ENCODE data around the gene DLEU7. TPM values are rescaled to one million over a fixed set of nuclear protein-coding genes. Genes with fewer than 3 reads are reported as not detected.

DLEU7 gene
- total and polyA plus RNA-seq, 2 donors, result 0.73 to 27.9 TPM

DNA sequence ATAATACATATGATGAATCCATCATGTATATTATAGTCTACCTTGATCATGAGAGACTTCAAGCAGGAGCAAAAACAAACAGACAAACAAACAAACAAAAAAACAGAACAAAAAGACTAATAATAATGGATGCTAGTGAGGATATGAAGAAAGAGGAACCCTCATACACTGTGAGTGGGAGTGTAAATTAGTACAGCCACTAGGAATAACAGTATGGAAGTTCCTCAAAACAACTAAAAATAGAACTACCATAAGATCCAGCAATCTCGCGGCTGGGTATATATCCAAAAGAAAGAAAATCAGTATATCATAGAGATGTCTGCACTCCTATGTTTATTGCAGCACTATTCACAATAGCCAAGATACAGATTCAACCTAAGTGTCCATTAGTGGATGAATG, 7.0 kb upstream of the DLEU7 start:
- peaks cover 18 to 25% of the 10 kb centered on the region in 2 donors for H3K4me1 ChIP-seq (ENCODE audit: control insufficient read depth in 2 of 2, insufficient read depth in 2 of 2, low read length in 2 of 2)
- H3K27me3 ChIP-seq (ENCODE audit: control insufficient read depth in 2 of 2, insufficient read depth in 1 of 2, low read length in 1 of 2), result no peaks in the 10 kb centered on the region
- no peak overlapping the region for H3K27ac ChIP-seq (ENCODE audit: low read depth in 1 of 2, low read length in 1 of 2)
- H3K4me3 ChIP-seq (ENCODE audit: low read length in 2 of 2), result no peak overlapping the region
- H3K9me3 ChIP-seq (ENCODE audit: control insufficient read depth in 2 of 2, insufficient read depth in 1 of 2, low read length in 1 of 2), result peaks cover 0 to 3% of the 10 kb centered on the region in 2 donors
- H3K36me3 ChIP-seq (ENCODE audit: control insufficient read depth in 2 of 2, insufficient read depth in 2 of 2, low read length in 1 of 2), result peaks cover 0 to 2% of the 10 kb centered on the region in 2 donors
- no peak for DNase-seq (ENCODE audit: low read depth in 6 of 9, low spot score in 9 of 9)
- WGBS, result 73% methylated on average over 2 of the region's 2 CpGs

DNA sequence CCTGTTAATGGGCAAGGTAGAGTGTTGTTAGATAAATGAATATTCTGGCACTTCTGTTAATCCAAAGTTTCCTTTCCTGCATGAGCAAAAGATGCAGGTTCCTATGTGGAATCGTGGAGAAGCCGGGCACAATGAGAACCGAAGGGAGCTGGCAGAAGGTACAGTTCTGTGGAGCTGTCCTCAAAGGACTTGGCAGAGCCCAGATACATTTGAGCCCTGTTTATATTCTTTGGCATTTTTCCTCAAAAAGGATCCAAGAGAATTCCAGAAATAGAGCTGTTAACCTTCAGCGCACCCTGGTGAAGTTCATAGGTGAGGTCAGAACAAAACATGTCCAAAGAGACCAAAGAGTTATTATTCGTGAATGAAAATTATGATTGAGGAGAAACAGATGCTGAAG, 4.0 kb upstream of the DLEU7 start:
- no peak for DNase-seq (ENCODE audit: low read depth in 6 of 9, low spot score in 9 of 9)
- Histone ChIP-seq H3K27ac (ENCODE audit: low read depth in 1 of 2, low read length in 1 of 2) (peak overlapping the region in 1 of 2 donors; percentile 91), H3K36me3 (ENCODE audit: control insufficient read depth in 2 of 2, insufficient read depth in 2 of 2, low read length in 1 of 2) (peaks cover 0 to 6% of the 10 kb centered on the region in 2 donors), H3K4me1 (ENCODE audit: control insufficient read depth in 2 of 2, insufficient read depth in 2 of 2, low read length in 2 of 2) (peaks cover 30 to 51% of the 10 kb centered on the region in 2 donors), H3K27me3 (ENCODE audit: control insufficient read depth in 2 of 2, insufficient read depth in 1 of 2, low read length in 1 of 2) (peaks cover 0 to 2% of the 10 kb centered on the region in 2 donors), H3K9me3 (ENCODE audit: control insufficient read depth in 2 of 2, insufficient read depth in 1 of 2, low read length in 1 of 2) (no peaks in the 10 kb centered on the region), H3K4me3 (ENCODE audit: low read length in 2 of 2) (no peak overlapping the region)
- WGBS, result 98% methylated on average over 5 of the region's 5 CpGs

- Histone ChIP-seq H3K27ac (ENCODE audit: low read depth in 1 of 2, low read length in 1 of 2) (peak overlapping the region; percentile 18 to 91), H3K4me3 (ENCODE audit: low read length in 2 of 2) (no peak overlapping the region), H3K27me3 (ENCODE audit: control insufficient read depth in 2 of 2, insufficient read depth in 1 of 2, low read length in 1 of 2) (peaks cover 0 to 2% of the 10 kb centered on the region in 2 donors), H3K4me1 (ENCODE audit: control insufficient read depth in 2 of 2, insufficient read depth in 2 of 2, low read length in 2 of 2) (peaks cover 30 to 55% of the 10 kb centered on the region in 2 donors), H3K36me3 (ENCODE audit: control insufficient read depth in 2 of 2, insufficient read depth in 2 of 2, low read length in 1 of 2) (peaks cover 0 to 6% of the 10 kb centered on the region in 2 donors), H3K9me3 (ENCODE audit: control insufficient read depth in 2 of 2, insufficient read depth in 1 of 2, low read length in 1 of 2) (no peaks in the 10 kb centered on the region)
- DNase-seq (ENCODE audit: low read depth in 6 of 9, low spot score in 9 of 9), result peak in 4 of 9 donors; percentile 49 to 86 (median 65)
- 23% methylated on average over 5 of the region's 5 CpGs for WGBS
Observed at GRCh38 chr13:50846861-50847475, 3.5 kb upstream of the DLEU7 start.

DNA sequence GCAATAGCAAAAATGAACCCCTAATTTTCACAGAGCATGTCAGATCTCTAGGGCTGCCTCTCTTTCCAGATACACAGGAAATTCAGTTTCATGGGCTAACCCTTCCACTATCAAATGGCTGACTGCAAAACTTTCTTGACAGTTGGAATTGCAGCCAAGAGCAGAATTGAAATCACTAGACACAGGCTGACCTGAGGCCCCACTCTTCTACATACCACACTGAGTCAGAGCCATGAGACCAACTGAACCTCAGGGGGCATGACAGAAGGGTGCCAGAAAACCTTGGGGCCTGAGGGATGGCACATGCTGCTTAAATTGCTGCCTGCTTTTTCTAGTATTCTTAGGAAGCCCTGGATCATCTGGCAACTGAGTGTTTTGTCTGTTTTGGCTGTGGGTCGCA, 1.7 kb upstream of the DLEU7 start:
- peak in 1 of 9 donors; percentile 54 for DNase-seq (ENCODE audit: low read depth in 6 of 9, low spot score in 9 of 9)
- H3K9me3 ChIP-seq (ENCODE audit: control insufficient read depth in 2 of 2, insufficient read depth in 1 of 2, low read length in 1 of 2), result no peaks in the 10 kb centered on the region

GRCh38 chr13:50844084-50844875, 788 bp upstream of the DLEU7 start:
- peak overlapping the region in 1 of 2 donors; percentile 65 for H3K4me3 ChIP-seq (ENCODE audit: low read length in 2 of 2)
- H3K9me3 ChIP-seq (ENCODE audit: control insufficient read depth in 2 of 2, insufficient read depth in 1 of 2, low read length in 1 of 2), result no peaks in the 10 kb centered on the region
- H3K4me1 ChIP-seq (ENCODE audit: control insufficient read depth in 2 of 2, insufficient read depth in 2 of 2, low read length in 2 of 2), result peaks cover 30 to 80% of the 10 kb centered on the region in 2 donors
- H3K27ac ChIP-seq (ENCODE audit: low read depth in 1 of 2, low read length in 1 of 2), result peak overlapping the region; percentile 31 to 91
- peak in 1 of 9 donors; percentile 62 for DNase-seq (ENCODE audit: low read depth in 6 of 9, low spot score in 9 of 9)
- H3K27me3 ChIP-seq (ENCODE audit: control insufficient read depth in 2 of 2, insufficient read depth in 1 of 2, low read length in 1 of 2), result peaks cover 0 to 2% of the 10 kb centered on the region in 2 donors
- peaks cover 6 to 8% of the 10 kb centered on the region in 2 donors for H3K36me3 ChIP-seq (ENCODE audit: control insufficient read depth in 2 of 2, insufficient read depth in 2 of 2, low read length in 1 of 2)
- 96% methylated on average over 6 of the region's 6 CpGs for WGBS

More for the DNA sequence above, 1.7 kb upstream of the DLEU7 start:
- Histone ChIP-seq H3K27ac (ENCODE audit: low read depth in 1 of 2, low read length in 1 of 2) (peak overlapping the region in 1 of 2 donors; percentile 91), H3K4me3 (ENCODE audit: low read length in 2 of 2) (no peak overlapping the region), H3K4me1 (ENCODE audit: control insufficient read depth in 2 of 2, insufficient read depth in 2 of 2, low read length in 2 of 2) (peaks cover 30 to 73% of the 10 kb centered on the region in 2 donors), H3K36me3 (ENCODE audit: control insufficient read depth in 2 of 2, insufficient read depth in 2 of 2, low read length in 1 of 2) (peaks cover 3 to 6% of the 10 kb centered on the region in 2 donors), H3K27me3 (ENCODE audit: control insufficient read depth in 2 of 2, insufficient read depth in 1 of 2, low read length in 1 of 2) (peaks cover 0 to 2% of the 10 kb centered on the region in 2 donors)
- 100% methylated on average over 1 of the region's 1 CpG for WGBS

- Histone ChIP-seq H3K27ac (ENCODE audit: low read depth in 1 of 2, low read length in 1 of 2) (peak overlapping the region in 1 of 2 donors; percentile 82), H3K9me3 (ENCODE audit: control insufficient read depth in 2 of 2, insufficient read depth in 1 of 2, low read length in 1 of 2) (no peaks in the 10 kb centered on the region), H3K36me3 (ENCODE audit: control insufficient read depth in 2 of 2, insufficient read depth in 2 of 2, low read length in 1 of 2) (peaks cover 6 to 22% of the 10 kb centered on the region in 2 donors), H3K4me3 (ENCODE audit: low read length in 2 of 2) (peak overlapping the region; percentile 47 to 65), H3K27me3 (ENCODE audit: control insufficient read depth in 2 of 2, insufficient read depth in 1 of 2, low read length in 1 of 2) (peaks cover 0 to 2% of the 10 kb centered on the region in 2 donors), H3K4me1 (ENCODE audit: control insufficient read depth in 2 of 2, insufficient read depth in 2 of 2, low read length in 2 of 2) (peaks cover 30 to 89% of the 10 kb centered on the region in 2 donors)
- DNase-seq (ENCODE audit: low read depth in 6 of 9, low spot score in 9 of 9), result no peak
- 69% methylated on average over 8 of the region's 8 CpGs for WGBS
Observed at GRCh38 chr13:50842990-50843256, 569 bp downstream of the DLEU7 start.

GRCh38 chr13:50842251-50842989, 1.1 kb downstream of the DLEU7 start:
- Histone ChIP-seq H3K36me3 (ENCODE audit: control insufficient read depth in 2 of 2, insufficient read depth in 2 of 2, low read length in 1 of 2) (peaks cover 6 to 27% of the 10 kb centered on the region in 2 donors), H3K9me3 (ENCODE audit: control insufficient read depth in 2 of 2, insufficient read depth in 1 of 2, low read length in 1 of 2) (no peaks in the 10 kb centered on the region), H3K4me3 (ENCODE audit: low read length in 2 of 2) (peak overlapping the region; percentile 47 to 65), H3K4me1 (ENCODE audit: control insufficient read depth in 2 of 2, insufficient read depth in 2 of 2, low read length in 2 of 2) (peaks cover 29 to 86% of the 10 kb centered on the region in 2 donors), H3K27ac (ENCODE audit: low read depth in 1 of 2, low read length in 1 of 2) (peak overlapping the region in 1 of 2 donors; percentile 82), H3K27me3 (ENCODE audit: control insufficient read depth in 2 of 2, insufficient read depth in 1 of 2, low read length in 1 of 2) (peaks cover 0 to 2% of the 10 kb centered on the region in 2 donors)
- peak in 1 of 9 donors; percentile 65 for DNase-seq (ENCODE audit: low read depth in 6 of 9, low spot score in 9 of 9)
- WGBS, result 82% methylated on average over 10 of the region's 10 CpGs

DNA sequence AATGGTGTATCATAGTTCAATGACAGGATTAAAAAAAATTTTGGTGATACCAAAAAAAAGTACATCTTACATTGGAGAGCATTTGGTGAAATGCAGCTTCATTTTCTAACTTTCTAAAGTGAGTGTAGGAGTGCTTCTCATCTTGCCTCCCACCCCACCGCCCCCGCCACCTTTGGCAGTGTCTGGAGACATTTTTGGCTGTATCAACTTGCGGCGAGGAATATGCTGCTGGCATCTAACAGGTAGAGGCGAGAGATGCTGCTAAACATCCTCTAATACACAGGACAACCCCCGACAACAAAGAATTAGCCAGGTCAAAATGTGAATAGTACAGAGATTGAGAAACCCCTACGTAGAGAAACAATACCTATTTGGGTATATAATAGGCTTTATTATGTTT, 1.7 kb downstream of the DLEU7 start:
- Histone ChIP-seq H3K27me3 (ENCODE audit: control insufficient read depth in 2 of 2, insufficient read depth in 1 of 2, low read length in 1 of 2) (peaks cover 0 to 2% of the 10 kb centered on the region in 2 donors), H3K36me3 (ENCODE audit: control insufficient read depth in 2 of 2, insufficient read depth in 2 of 2, low read length in 1 of 2) (peaks cover 6 to 32% of the 10 kb centered on the region in 2 donors), H3K4me3 (ENCODE audit: low read length in 2 of 2) (peak overlapping the region in 1 of 2 donors; percentile 65), H3K4me1 (ENCODE audit: control insufficient read depth in 2 of 2, insufficient read depth in 2 of 2, low read length in 2 of 2) (peaks cover 22 to 79% of the 10 kb centered on the region in 2 donors), H3K9me3 (ENCODE audit: control insufficient read depth in 2 of 2, insufficient read depth in 1 of 2, low read length in 1 of 2) (no peaks in the 10 kb centered on the region), H3K27ac (ENCODE audit: low read depth in 1 of 2, low read length in 1 of 2) (peak overlapping the region in 1 of 2 donors; percentile 82)
- 91% methylated on average over 7 of the region's 7 CpGs for WGBS
- DNase-seq (ENCODE audit: low read depth in 6 of 9, low spot score in 9 of 9), result peak in 1 of 9 donors; percentile 54

All from thymus (tissue), 11 donors.